Measurements from ENCODE around the gene CHD9.

DNA sequence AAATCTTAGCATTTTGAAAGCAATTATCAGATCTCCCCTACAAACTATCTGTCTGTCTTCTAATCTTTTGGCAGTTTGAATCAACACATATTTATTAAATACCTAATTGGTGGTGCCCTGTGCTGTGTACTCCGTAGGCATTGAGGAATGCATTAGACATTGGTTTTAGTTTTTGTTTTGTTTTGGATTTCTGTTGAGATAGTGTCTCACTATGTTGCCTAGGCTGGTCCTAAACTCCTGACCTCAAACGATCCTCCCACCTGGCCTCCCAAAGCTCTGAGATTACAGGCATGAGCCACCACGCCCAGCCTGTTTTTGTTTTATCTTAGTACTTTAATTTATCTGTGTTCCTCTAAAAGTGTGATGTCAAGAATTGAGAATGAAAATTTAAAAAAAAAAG lies 254.7 kb downstream of the CHD9 start:
- TF ChIP-seq YY1 (IDR thresholded peaks at IDR 0.05; ENCODE audit: insufficient read depth, insufficient read length) (no peak), SUZ12 (IDR thresholded peaks at IDR 0.05; ENCODE audit: extremely low read depth, insufficient read depth, insufficient read length) (no peak)

Data from NT2/D1 (cell line).